Panc1 (cell line): ENCODE measurements around the gene RAB10. TPM values are rescaled to one million over a fixed set of nuclear protein-coding genes. Genes with fewer than 3 reads are reported as not detected.

ENCODE experiments used
- ATAC-seq: fragments of 200-7000 bp; cut with Tn5 transposase; 2 replicates; pipeline ENCODE4 v1.9.1; 2020; ENCODE audit warnings: mild to moderate bottlenecking, moderate library complexity
- BruUV-seq: library from RNA; stranded (reverse); fragments of 400-500 nt; replicated peaks from 2 replicates; lab custom pipeline; 2021; lab: Mats Ljungman, UMichigan
- CTCF ChIA-PET: fragments of 300-600 bp; sonication (Branson Sonifier 250); formaldehyde crosslinking; loops from one replicate; lab custom pipeline; 2022; ENCODE audit warnings: antibody characterized with exemption; lab: Charles Lee
- POLR2A ChIA-PET: fragments of 300-600 bp; sonication (Branson Sonifier 250); formaldehyde crosslinking; loops from one replicate; lab custom pipeline; 2022; ENCODE audit warnings: antibody characterized with exemption; lab: Charles Lee
- DNase-seq: peaks from one replicate; pipeline ENCODE4 v3.0.0-alpha.2; 2010; ENCODE audit warnings: low read depth, low spot score
- H3K27ac ChIP-seq: 2 replicates; pipeline ENCODE4 v1.5.1; 2011; ENCODE audit warnings: mild to moderate bottlenecking, low read length, inconsistent platforms
- H3K27me3 ChIP-seq: fragments of 200-500 bp; sonication (Bioruptor generic); 2 replicates; pipeline ENCODE4 v1.6.0; 2014; ENCODE audit warnings: low read length, inconsistent platforms; ENCODE audit not compliant: control insufficient read depth, insufficient read depth
- H3K36me3 ChIP-seq: fragments of 200-500 bp; sonication (Bioruptor generic); 2 replicates; pipeline ENCODE4 v1.5.1; 2014; ENCODE audit warnings: inconsistent platforms, mild to moderate bottlenecking, low read length, moderate library complexity; ENCODE audit not compliant: control insufficient read depth, insufficient read depth
- H3K4me1 ChIP-seq: 2 replicates; pipeline ENCODE4 v1.5.1; 2011; ENCODE audit warnings: inconsistent platforms, mild to moderate bottlenecking, low read length, moderate library complexity; ENCODE audit not compliant: control insufficient read depth, insufficient read depth
- H3K4me3 ChIP-seq, 2 experiments: 2 replicates each; pipeline ENCODE4 v1.5.1; 2011 to 2012; ENCODE audit warnings: low read depth in 2 of 2, low read length in 2 of 2, mild to moderate bottlenecking in 2 of 2, inconsistent platforms in 1 of 2, moderate library complexity in 1 of 2
- H3K9me3 ChIP-seq: fragments of 200-500 bp; sonication (Bioruptor generic); 2 replicates; pipeline ENCODE4 v1.5.1; 2014; ENCODE audit warnings: low read depth, mild to moderate bottlenecking, inconsistent platforms, low read length, moderate library complexity; ENCODE audit not compliant: control insufficient read depth, insufficient read depth
- POLR2AphosphoS5 ChIP-seq: IDR thresholded peaks from 2 replicates; pipeline ENCODE4 v1.6.1; 2012; ENCODE audit warnings: mild to moderate bottlenecking, low read depth, low read length, moderate library complexity
- REST ChIP-seq, 2 experiments: IDR thresholded peaks; 2 replicates each; pipeline ENCODE4 v1.6.1; 2011 to 2012; ENCODE audit warnings: low read depth in 2 of 2, control low read depth in 1 of 2, low read length in 1 of 2, mild to moderate bottlenecking in 1 of 2, moderate library complexity in 1 of 2; ENCODE audit not compliant: insufficient read depth in 1 of 2
- SIN3A ChIP-seq: IDR thresholded peaks from 2 replicates; pipeline ENCODE4 v1.6.1; 2012; ENCODE audit warnings: low read depth, mild to moderate bottlenecking, low read length, moderate library complexity, borderline replicate concordance; ENCODE audit not compliant: insufficient read depth
- TCF7L2 ChIP-seq: IDR thresholded peaks from 2 replicates; pipeline ENCODE4 v1.6.1; 2011; ENCODE audit warnings: mild to moderate bottlenecking, low read depth, low read length, inconsistent platforms
- in situ Hi-C: cut with HindIII; loops from 2 replicates; pipeline ENCODE4 v1.10.0; 2016; ENCODE audit warnings: low sequenced_read_pairs, low pct_unique_long_range_greater_than_20kb
- intact Hi-C: fragments of 100-400 bp; cut with micrococcal nuclease; formaldehyde crosslinking; loops from one replicate; pipeline ENCODE4 v1.10.0; 2022; ENCODE audit not compliant: unreplicated experiment
- total RNA-seq: library from RNA; stranded (reverse); gene quantifications from one replicate; pipeline ENCODE4 v1.2.1, GENCODE V29; 2021; ENCODE audit not compliant: unreplicated experiment
- TF ChIP-seq, protein P1 (sequence below): fragments of 450-650 bp; IDR thresholded peaks from 2 replicates; pipeline ENCODE4 v1.5.1; 2017; ENCODE audit warnings: mild to moderate bottlenecking

Gene RAB10
- total RNA-seq, 1 experiment from 2014 or later: 208 TPM

GRCh38 chr2:26184121-26184520 lies 150.2 kb downstream of the RAB10 start:
- in situ Hi-C loops: no loop called here
- ATAC-seq: no peak
- CTCF ChIA-PET: no interaction called here

GRCh38 chr2:26184555-26185303 lies 150.8 kb downstream of the RAB10 start:
- BruUV-seq: no TSS peak
- peak; percentile 89 for ATAC-seq
- Histone ChIP-seq H3K27me3 (no peaks in the 10 kb centered on the region), H3K9me3 (no peaks in the 10 kb centered on the region), H3K4me3 (peak overlapping the region; percentile 54 to 61), H3K4me1 (peaks cover 4% of the 10 kb centered on the region; the same call in 1 of the 2 replicates), H3K27ac (peak overlapping the region; percentile 75), H3K36me3 (no peaks in the 10 kb centered on the region)
- DNase-seq: no peak
- in situ Hi-C loops: no loop called here
- ChIA-PET CTCF (no interaction called here), POLR2A (no interaction called here)
- intact Hi-C loops: no loop called here
- TF ChIP-seq TCF7L2: no peak
- TF ChIP-seq, protein P1, sequence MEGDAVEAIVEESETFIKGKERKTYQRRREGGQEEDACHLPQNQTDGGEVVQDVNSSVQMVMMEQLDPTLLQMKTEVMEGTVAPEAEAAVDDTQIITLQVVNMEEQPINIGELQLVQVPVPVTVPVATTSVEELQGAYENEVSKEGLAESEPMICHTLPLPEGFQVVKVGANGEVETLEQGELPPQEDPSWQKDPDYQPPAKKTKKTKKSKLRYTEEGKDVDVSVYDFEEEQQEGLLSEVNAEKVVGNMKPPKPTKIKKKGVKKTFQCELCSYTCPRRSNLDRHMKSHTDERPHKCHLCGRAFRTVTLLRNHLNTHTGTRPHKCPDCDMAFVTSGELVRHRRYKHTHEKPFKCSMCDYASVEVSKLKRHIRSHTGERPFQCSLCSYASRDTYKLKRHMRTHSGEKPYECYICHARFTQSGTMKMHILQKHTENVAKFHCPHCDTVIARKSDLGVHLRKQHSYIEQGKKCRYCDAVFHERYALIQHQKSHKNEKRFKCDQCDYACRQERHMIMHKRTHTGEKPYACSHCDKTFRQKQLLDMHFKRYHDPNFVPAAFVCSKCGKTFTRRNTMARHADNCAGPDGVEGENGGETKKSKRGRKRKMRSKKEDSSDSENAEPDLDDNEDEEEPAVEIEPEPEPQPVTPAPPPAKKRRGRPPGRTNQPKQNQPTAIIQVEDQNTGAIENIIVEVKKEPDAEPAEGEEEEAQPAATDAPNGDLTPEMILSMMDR: peak; percentile 91; the same call in 1 of the 2 replicates

More at GRCh38 chr2:26184121-26184520, 150.2 kb downstream of the RAB10 start:
- POLR2A ChIA-PET: no interaction called here
- Histone ChIP-seq H3K4me1 (peaks cover 9% of the 10 kb centered on the region), H3K9me3 (no peaks in the 10 kb centered on the region), H3K36me3 (no peaks in the 10 kb centered on the region), H3K27me3 (no peaks in the 10 kb centered on the region), H3K4me3 (no peak overlapping the region), H3K27ac (no peak overlapping the region)
- no peak for TF ChIP-seq POLR2AphosphoS5
- no peak for TF ChIP-seq REST (IDR thresholded peaks at IDR 0.05; ENCODE audit: insufficient read depth in 1 of 2, low read depth in 2 of 2, low read length in 1 of 2)
- TF ChIP-seq, protein P1: no peak
- no peak for TF ChIP-seq SIN3A
- TF ChIP-seq TCF7L2: no peak
- intact Hi-C loops: no loop called here
- BruUV-seq: no TSS peak
- no peak for DNase-seq
